IMR-90 (cell line): ENCODE results near the gene IGF2BP1. TPM values are rescaled to one million over a fixed set of nuclear protein-coding genes. Genes with fewer than 3 reads are reported as not detected.

Experiments
- ATAC-seq: fragments of 200-7000 bp; cut with Tn5 transposase; 2 replicates; pipeline ENCODE4 v1.9.1; 2020; ENCODE audit warnings: low read depth, mild to moderate bottlenecking, moderate library complexity
- BruUV-seq: library from RNA; stranded (reverse); fragments of 400-500 nt; replicated peaks from 2 replicates; lab custom pipeline; 2021; lab: Mats Ljungman, UMichigan
- CTCF ChIA-PET: fragments of 300-600 bp; formaldehyde crosslinking; extraction: SDS; loops from one replicate; lab custom pipeline; 2021; ENCODE audit warnings: antibody characterized with exemption; lab: Yijun Ruan, JAX
- POLR2A ChIA-PET: fragments of 300-600 bp; sonication (Branson Sonifier 250); formaldehyde crosslinking; loops from one replicate; lab custom pipeline; 2022; ENCODE audit warnings: antibody characterized with exemption; ENCODE audit not compliant: unreplicated experiment; lab: Charles Lee
- DNase-seq: peaks from one replicate; pipeline ENCODE4 v3.0.0; 2013
- H2AFZ ChIP-seq: replicated peaks from 2 replicates; pipeline ENCODE3; 2013; ENCODE audit warnings: low read length, mild to moderate bottlenecking; ENCODE audit not compliant: poor library complexity
- H2AK5ac ChIP-seq: 2 replicates; pipeline ENCODE4 v1.6.1; 2013; ENCODE audit warnings: low read depth, low read length, inconsistent platforms
- H2AK9ac ChIP-seq: replicated peaks from 2 replicates; pipeline ENCODE3; 2013; ENCODE audit warnings: mild to moderate bottlenecking, low read depth, low read length, moderate library complexity; ENCODE audit not compliant: poor library complexity
- H2BK120ac ChIP-seq: 2 replicates; pipeline ENCODE4 v1.6.1; 2013; ENCODE audit warnings: low read depth, low read length, inconsistent platforms
- H2BK15ac ChIP-seq: 3 replicates; pipeline ENCODE4 v1.6.1; 2013; ENCODE audit warnings: low read depth, low read length, inconsistent platforms
- H2BK20ac ChIP-seq: 2 replicates; pipeline ENCODE4 v1.6.1; 2013; ENCODE audit warnings: low read depth, mild to moderate bottlenecking, inconsistent platforms, low read length, moderate library complexity
- H2BK5ac ChIP-seq: 2 replicates; pipeline ENCODE4 v1.6.1; 2013; ENCODE audit warnings: mild to moderate bottlenecking, low read depth, low read length, inconsistent platforms; ENCODE audit not compliant: poor library complexity, severe bottlenecking
- H3K14ac ChIP-seq: replicated peaks from 2 replicates; pipeline ENCODE4 v1.6.1; 2013; ENCODE audit warnings: low read depth, low read length, inconsistent platforms
- H3K18ac ChIP-seq: 2 replicates; pipeline ENCODE4 v1.6.1; 2013; ENCODE audit warnings: low read depth, low read length, control low read depth
- H3K23ac ChIP-seq: 2 replicates; pipeline ENCODE4 v1.6.1; 2013; ENCODE audit warnings: low read depth, low read length, inconsistent platforms
- H3K27ac ChIP-seq: 2 replicates; pipeline ENCODE4 v1.5.1; 2013; ENCODE audit warnings: mild to moderate bottlenecking, control low read depth, low read length; ENCODE audit not compliant: insufficient read depth
- H3K27me3 ChIP-seq: 2 replicates; pipeline ENCODE4 v1.6.1; 2013; ENCODE audit warnings: low read length; ENCODE audit not compliant: control insufficient read depth, insufficient read depth
- H3K36me3 ChIP-seq: 2 replicates; pipeline ENCODE4 v1.6.1; 2013; ENCODE audit warnings: low read length, mixed read lengths; ENCODE audit not compliant: control insufficient read depth, insufficient read depth
- H3K4ac ChIP-seq: 2 replicates; pipeline ENCODE4 v1.6.1; 2013; ENCODE audit warnings: low read depth, low read length, inconsistent platforms
- H3K4me1 ChIP-seq: 2 replicates; pipeline ENCODE4 v1.6.1; 2013; ENCODE audit warnings: low read length, mixed read lengths; ENCODE audit not compliant: control insufficient read depth, insufficient read depth
- H3K4me2 ChIP-seq: 2 replicates; pipeline ENCODE4 v1.6.1; 2013; ENCODE audit warnings: low read depth, mild to moderate bottlenecking, control low read depth, low read length, moderate library complexity
- H3K4me3 ChIP-seq: 2 replicates; pipeline ENCODE4 v1.5.1; 2013; ENCODE audit warnings: low read depth, mild to moderate bottlenecking, control low read depth, low read length, moderate library complexity; ENCODE audit not compliant: insufficient read depth
- H3K56ac ChIP-seq: 2 replicates; pipeline ENCODE4 v1.6.1; 2013; ENCODE audit warnings: low read length, inconsistent platforms; ENCODE audit not compliant: insufficient read depth; ENCODE audit errors: extremely low read depth
- H3K79me1 ChIP-seq, 2 experiments: 2 replicates each; pipeline ENCODE4 v1.6.1; 2013; ENCODE audit warnings: low read length in 2 of 2, inconsistent platforms in 1 of 2, low read depth in 1 of 2
- H3K9ac ChIP-seq: 2 replicates; pipeline ENCODE4 v1.6.1; 2013; ENCODE audit warnings: low read depth, low read length, control low read depth
- H3K9me1 ChIP-seq: 2 replicates; pipeline ENCODE4 v1.6.1; 2013; ENCODE audit warnings: low read length, inconsistent platforms; ENCODE audit not compliant: insufficient read depth
- H3K9me3 ChIP-seq: 2 replicates; pipeline ENCODE4 v1.6.1; 2013; ENCODE audit warnings: low read length; ENCODE audit not compliant: control insufficient read depth, insufficient read depth
- H4K20me1 ChIP-seq: 2 replicates; pipeline ENCODE4 v1.6.1; 2013; ENCODE audit warnings: low read length, inconsistent platforms; ENCODE audit not compliant: insufficient read depth
- H4K5ac ChIP-seq: 2 replicates; pipeline ENCODE4 v1.6.1; 2013; ENCODE audit warnings: mild to moderate bottlenecking, low read depth, low read length, control low read depth
- H4K8ac ChIP-seq, 2 experiments: 2 replicates each; pipeline ENCODE4 v1.6.1; 2013; ENCODE audit warnings: low read depth in 2 of 2, low read length in 2 of 2, control low read depth in 1 of 2, inconsistent platforms in 1 of 2
- H4K91ac ChIP-seq: 2 replicates; pipeline ENCODE4 v1.6.1; 2013; ENCODE audit warnings: low read depth, low read length, inconsistent platforms; ENCODE audit not compliant: insufficient read depth
- BHLHE40 ChIP-seq: fragments of 150-350 bp; IDR thresholded peaks from 2 replicates; pipeline ENCODE4 v1.6.1; 2016; ENCODE audit warnings: mild to moderate bottlenecking, low read depth, low read length
- MAFK ChIP-seq: IDR thresholded peaks from 2 replicates; pipeline ENCODE4 v1.6.1; 2012; ENCODE audit warnings: low read depth, low read length, improper control_type of control experiment
- MAZ ChIP-seq: IDR thresholded peaks from 2 replicates; pipeline ENCODE4 v1.6.1; 2012; ENCODE audit warnings: low read depth, mild to moderate bottlenecking, low read length, improper control_type of control experiment, moderate library complexity, borderline replicate concordance
- POLR2A ChIP-seq: IDR thresholded peaks from 2 replicates; pipeline ENCODE4 v1.6.1; 2012; ENCODE audit warnings: mild to moderate bottlenecking, low read depth, low read length
- RFX5 ChIP-seq: IDR thresholded peaks from 2 replicates; pipeline ENCODE4 v1.8.0; 2012; ENCODE audit warnings: low read depth, mild to moderate bottlenecking, low read length, moderate library complexity
- WGBS, 2 experiments: methylation state at CpG; one replicate each; pipeline versions ENCODE4 v1.1.5 to v1.1.7; 2013; ENCODE audit warnings: missing lambda C conversion rate in 2 of 2; ENCODE audit not compliant: insufficient read length in 1 of 2; ENCODE audit errors: extremely low coverage in 2 of 2; 5-methylcytosine and 5-hydroxymethylcytosine counted together
- dilution Hi-C: fragments of 300-500 bp; cut with HindIII; formaldehyde crosslinking; loops from one replicate; pipeline ENCODE4 v1.14.3; 2018; ENCODE audit warnings: low sequenced_read_pairs; ENCODE audit not compliant: unreplicated experiment
- in situ Hi-C: fragments of 300-500 bp; cut with MboI; formaldehyde crosslinking; loops from 3 replicates; pipeline ENCODE4 v1.14.3; 2019; ENCODE audit warnings: low sequenced_read_pairs, inconsistent platforms, mixed read lengths
- intact Hi-C: fragments of 100-400 bp; cut with micrococcal nuclease; formaldehyde crosslinking; loops from 2 replicates; pipeline ENCODE4 v1.10.0; 2022
- polyA plus RNA-seq, 3 experiments: library from polyadenylated mRNA; depleted of rRNA; stranded (reverse); fragments of >200 nt; gene quantifications; 2 replicates each; pipeline ENCODE4 v1.2.3, GENCODE V29; 2012; ENCODE audit warnings: low replicate concordance in 1 of 3
- total RNA-seq: library from RNA; depleted of rRNA; stranded (reverse); fragments of >200 nt; gene quantifications from 2 replicates; pipeline ENCODE4 v1.2.3, GENCODE V29; 2012
- TF ChIP-seq, protein P1 (sequence below): fragments of 150-350 bp; IDR thresholded peaks from 2 replicates; pipeline ENCODE4 v1.6.1; 2017; ENCODE audit warnings: mild to moderate bottlenecking, antibody characterized with exemption, low read length, low read depth

The IGF2BP1 gene
- total and polyA plus RNA-seq, 2 of the 4 experiments (the other 2 are of a cell fraction): 10.2 to 13.1 TPM

DNA sequence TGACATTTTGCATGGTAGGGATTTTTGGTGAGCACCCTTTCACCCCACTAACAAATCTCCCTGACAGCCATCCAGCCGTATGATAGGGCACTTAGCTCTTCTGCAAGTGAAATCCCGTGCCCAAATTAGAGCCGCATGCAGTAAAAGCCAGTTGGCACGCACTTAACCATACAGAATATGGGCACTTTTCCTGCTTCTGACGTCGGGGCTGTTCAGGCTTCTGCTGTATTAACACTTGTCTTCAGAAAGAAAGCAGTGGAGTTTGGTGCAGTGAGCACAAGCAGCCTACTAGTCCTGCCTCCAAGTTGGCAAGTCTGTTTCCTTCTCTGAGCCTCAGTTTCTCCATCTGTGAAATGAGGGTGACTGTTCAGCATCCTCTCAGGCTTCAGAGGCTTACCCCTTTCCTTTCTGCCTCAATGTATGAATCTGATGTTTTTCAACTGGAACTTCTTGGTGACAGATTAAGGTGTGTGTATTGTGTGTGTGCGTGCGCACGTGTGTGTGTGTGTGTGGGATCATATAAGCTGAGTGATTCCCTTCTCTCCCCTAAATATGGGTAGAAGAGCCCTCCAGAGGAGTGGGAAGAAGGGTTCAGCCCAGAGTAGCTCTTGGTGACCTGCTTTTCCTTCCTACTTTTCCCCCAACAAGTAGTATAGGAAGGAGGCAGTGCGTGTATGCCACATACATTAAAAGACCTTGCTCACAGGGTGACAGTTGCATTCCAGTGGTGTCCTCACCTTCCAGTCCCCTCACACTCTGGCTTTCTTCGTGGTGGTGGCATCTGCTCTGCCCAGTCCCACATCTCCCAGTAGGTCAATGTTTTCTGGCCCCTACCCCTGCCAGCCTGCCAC lies 19.0 kb downstream of the IGF2BP1 start:
- H4K20me1 ChIP-seq: peaks cover 67% of the 10 kb centered on the region
- no TSS peak for BruUV-seq
- H3K4ac ChIP-seq: peak overlapping the region; percentile 73
- peak overlapping the region; percentile 13; the same call in 1 of the 2 replicates for H2BK120ac ChIP-seq
- peaks cover 33% of the 10 kb centered on the region for H3K9me1 ChIP-seq
- ATAC-seq (0 out of 2 replicates have a peak, but pooled peaks have one; percentile 9), DNase-seq (peak; percentile 20)
- no peak overlapping the region for H3K4me3 ChIP-seq
- H3K27me3 ChIP-seq: no peaks in the 10 kb centered on the region
- H2BK20ac ChIP-seq: peak overlapping the region; percentile 70; the same call in 1 of the 2 replicates
- H3K56ac ChIP-seq: no peak overlapping the region
- dilution Hi-C loops: no loop called here
- H3K14ac ChIP-seq: peak overlapping the region; percentile 28
- peaks cover 5% of the 10 kb centered on the region; the same call in 1 of the 2 replicates for H3K36me3 ChIP-seq
- H2BK15ac ChIP-seq: 0 out of 3 replicates have a peak overlapping the region, but pooled peaks have one; percentile 8
- peaks cover 30% of the 10 kb centered on the region for H3K4me1 ChIP-seq
- peaks cover 22 to 82% of the 10 kb centered on the region in 2 experiments; a peak in 3 of 4 replicates for H3K79me1 ChIP-seq
- no peak overlapping the region; the same call in 1 of the 2 replicates for H4K91ac ChIP-seq
- peak overlapping the region; percentile 75 for H3K4me2 ChIP-seq
- POLR2A ChIA-PET: no interaction called here
- peak overlapping the region; percentile 79 for H2AK9ac ChIP-seq
- peak overlapping the region; percentile 1 for H2AFZ ChIP-seq
- peak overlapping the region; percentile 24; the same call in 1 of the 2 replicates for H3K18ac ChIP-seq
- H3K23ac ChIP-seq: peak overlapping the region; percentile 71
- CTCF ChIA-PET: interaction anchor here (0.5 to 0.9 kb wide), 2 partner anchors 14 to 966 kb away, joined by 4 read pairs; no protein-coding TSS in a partner anchor
- intact Hi-C loops: no loop called here
- H2AK5ac ChIP-seq: peak overlapping the region; percentile 55; the same call in 1 of the 2 replicates
- 55% methylated on average over 4 of the region's 11 CpGs; no CpG with 5 or more reads in 1 of the 2 experiments for WGBS, 2 experiments
- H4K5ac ChIP-seq: no peak overlapping the region
- no peaks in the 10 kb centered on the region for H3K9me3 ChIP-seq
- TF ChIP-seq BHLHE40: no peak
- TF ChIP-seq, protein P1, sequence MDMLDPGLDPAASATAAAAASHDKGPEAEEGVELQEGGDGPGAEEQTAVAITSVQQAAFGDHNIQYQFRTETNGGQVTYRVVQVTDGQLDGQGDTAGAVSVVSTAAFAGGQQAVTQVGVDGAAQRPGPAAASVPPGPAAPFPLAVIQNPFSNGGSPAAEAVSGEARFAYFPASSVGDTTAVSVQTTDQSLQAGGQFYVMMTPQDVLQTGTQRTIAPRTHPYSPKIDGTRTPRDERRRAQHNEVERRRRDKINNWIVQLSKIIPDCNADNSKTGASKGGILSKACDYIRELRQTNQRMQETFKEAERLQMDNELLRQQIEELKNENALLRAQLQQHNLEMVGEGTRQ: no peak
- no peak for TF ChIP-seq MAFK
- no peak for TF ChIP-seq POLR2A
- no peak for TF ChIP-seq RFX5
- no peak for TF ChIP-seq MAZ
- peak overlapping the region; percentile 5; the same call in 1 of the 2 replicates for H3K27ac ChIP-seq
- in situ Hi-C loops: no loop called here
- no peak overlapping the region for H3K9ac ChIP-seq
- peak overlapping the region in 1 of 2 experiments; percentile 12; a peak in 2 of 4 replicates for H4K8ac ChIP-seq
- peak overlapping the region; percentile 9 for H2BK5ac ChIP-seq
